Natural killer cell (primary cell): ENCODE measurements around the gene YLPM1. TPM values are rescaled to one million over a fixed set of nuclear protein-coding genes. Genes with fewer than 3 reads are reported as not detected.

ENCODE experiments used
- ATAC-seq, 3 donors: fragments of 150-1000 bp in 2 of 3; fragments of 200-7000 bp in 1 of 3; cut with Tn5 transposase; 1 replicate in 1 of 3; 2 replicates in 2 of 3; pipeline ENCODE4 v1.10.0; 2021; ENCODE audit warnings: mild to moderate bottlenecking in 2 of 3, moderate library complexity in 2 of 3
- DNase-seq, 2 donors: peaks; one replicate each; pipeline versions ENCODE4 v3.0.0 to v3.0.0-alpha.2; 2013 to 2021; ENCODE audit warnings: mixed read lengths in 1 of 2
- H3K27ac ChIP-seq: one replicate; pipeline ENCODE4 v1.5.1; 2013; ENCODE audit warnings: mild to moderate bottlenecking, low read length
- H3K27me3 ChIP-seq: one replicate; pipeline ENCODE4 v1.6.1; 2013; ENCODE audit warnings: low read length; ENCODE audit not compliant: control insufficient read depth, insufficient read depth
- H3K36me3 ChIP-seq: one replicate; pipeline ENCODE4 v1.6.1; 2013; ENCODE audit warnings: low read length; ENCODE audit not compliant: control insufficient read depth, insufficient read depth
- H3K4me1 ChIP-seq: one replicate; pipeline ENCODE4 v1.6.1; 2013; ENCODE audit warnings: low read length; ENCODE audit not compliant: control insufficient read depth, insufficient read depth
- H3K4me3 ChIP-seq: one replicate; pipeline ENCODE4 v1.5.1; 2013; ENCODE audit warnings: low read length
- H3K9me3 ChIP-seq: one replicate; pipeline ENCODE4 v1.6.1; 2013; ENCODE audit warnings: low read length; ENCODE audit not compliant: control insufficient read depth, insufficient read depth
- H3K27ac Mint-ChIP-seq, 2 donors: one replicate each; pipeline ENCODE4 v1.8.0; 2022; ENCODE audit warnings: mild to moderate bottlenecking in 2 of 2, mixed read lengths in 2 of 2, moderate library complexity in 1 of 2
- H3K27me3 Mint-ChIP-seq, 2 donors: one replicate each; pipeline ENCODE4 v1.8.0; 2022; ENCODE audit warnings: low read depth in 2 of 2, mixed read lengths in 2 of 2
- H3K36me3 Mint-ChIP-seq: one replicate; pipeline ENCODE4 v1.8.0; 2022; ENCODE audit warnings: mixed read lengths
- H3K4me1 Mint-ChIP-seq, 2 donors: one replicate each; pipeline ENCODE4 v1.8.0; 2022; ENCODE audit warnings: mixed read lengths in 2 of 2
- H3K4me3 Mint-ChIP-seq: one replicate; pipeline ENCODE4 v1.8.0; 2022; ENCODE audit warnings: mild to moderate bottlenecking, moderate library complexity, mixed read lengths
- H3K9me3 Mint-ChIP-seq, 2 donors: one replicate each; pipeline ENCODE4 v1.8.0; 2022; ENCODE audit warnings: mixed read lengths in 2 of 2
- WGBS: methylation state at CpG from one replicate; pipeline ENCODE4 v1.1.7; 2013; ENCODE audit warnings: missing lambda C conversion rate; ENCODE audit not compliant: insufficient coverage; 5-methylcytosine and 5-hydroxymethylcytosine counted together
- intact Hi-C: fragments of 100-400 bp; cut with micrococcal nuclease; formaldehyde crosslinking; loops from one replicate; pipeline ENCODE4 v1.14.2; 2022
- total RNA-seq, 4 donors: library from RNA; stranded (reverse); fragments of 120-200 nt in 1 of 4; gene quantifications; one replicate each; pipeline versions ENCODE4 v1.2.3 to v1.2.4, GENCODE V29; 2013 to 2022
- TF ChIP-seq, protein P1 (sequence below): fragments of 200-600 bp; IDR thresholded peaks from one replicate; pipeline ENCODE4 v1.8.0; 2022; ENCODE audit warnings: antibody characterized with exemption

Gene YLPM1
- total RNA-seq, 3 donors from 2014 or later (not counting 1 experiment from before 2014, with no cell fraction given): 86.1 to 101 (median 93.3) TPM

GRCh38 chr14:74864198-74864597 lies 101.1 kb downstream of the YLPM1 start:
- H3K36me3 Mint-ChIP-seq: no peaks in the 10 kb centered on the region
- Histone ChIP-seq H3K36me3 (no peaks in the 10 kb centered on the region), H3K27ac (no peak overlapping the region), H3K4me1 (peaks cover 19% of the 10 kb centered on the region), H3K4me3 (no peak overlapping the region), H3K9me3 (no peaks in the 10 kb centered on the region), H3K27me3 (no peaks in the 10 kb centered on the region)
- H3K4me3 Mint-ChIP-seq: no peak overlapping the region
- intact Hi-C loops: loop anchor here (10.0 kb wide), 1 partner anchor 141 kb away; the partner anchor contains the start of gene EIF2B2
- H3K27me3 Mint-ChIP-seq: no peaks in the 10 kb centered on the region
- H3K9me3 Mint-ChIP-seq: no peaks in the 10 kb centered on the region
- DNase-seq (no peak), ATAC-seq (no peak)
- 95% methylated on average over 6 of the region's 9 CpGs for WGBS
- TF ChIP-seq, protein P1, sequence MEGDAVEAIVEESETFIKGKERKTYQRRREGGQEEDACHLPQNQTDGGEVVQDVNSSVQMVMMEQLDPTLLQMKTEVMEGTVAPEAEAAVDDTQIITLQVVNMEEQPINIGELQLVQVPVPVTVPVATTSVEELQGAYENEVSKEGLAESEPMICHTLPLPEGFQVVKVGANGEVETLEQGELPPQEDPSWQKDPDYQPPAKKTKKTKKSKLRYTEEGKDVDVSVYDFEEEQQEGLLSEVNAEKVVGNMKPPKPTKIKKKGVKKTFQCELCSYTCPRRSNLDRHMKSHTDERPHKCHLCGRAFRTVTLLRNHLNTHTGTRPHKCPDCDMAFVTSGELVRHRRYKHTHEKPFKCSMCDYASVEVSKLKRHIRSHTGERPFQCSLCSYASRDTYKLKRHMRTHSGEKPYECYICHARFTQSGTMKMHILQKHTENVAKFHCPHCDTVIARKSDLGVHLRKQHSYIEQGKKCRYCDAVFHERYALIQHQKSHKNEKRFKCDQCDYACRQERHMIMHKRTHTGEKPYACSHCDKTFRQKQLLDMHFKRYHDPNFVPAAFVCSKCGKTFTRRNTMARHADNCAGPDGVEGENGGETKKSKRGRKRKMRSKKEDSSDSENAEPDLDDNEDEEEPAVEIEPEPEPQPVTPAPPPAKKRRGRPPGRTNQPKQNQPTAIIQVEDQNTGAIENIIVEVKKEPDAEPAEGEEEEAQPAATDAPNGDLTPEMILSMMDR: no peak
- no peak overlapping the region for H3K27ac Mint-ChIP-seq
- H3K4me1 Mint-ChIP-seq: peaks cover 22 to 27% of the 10 kb centered on the region in 2 donors

- ATAC-seq (no peak), DNase-seq (no peak)
- Histone ChIP-seq H3K36me3 (no peaks in the 10 kb centered on the region), H3K27ac (no peak overlapping the region), H3K27me3 (no peaks in the 10 kb centered on the region), H3K4me3 (no peak overlapping the region), H3K9me3 (no peaks in the 10 kb centered on the region), H3K4me1 (peaks cover 19% of the 10 kb centered on the region)
- H3K27ac Mint-ChIP-seq: no peak overlapping the region
- no peak overlapping the region for H3K4me3 Mint-ChIP-seq
- intact Hi-C loops: loop anchor here (10.0 kb wide), 1 partner anchor 140 kb away; the partner anchor contains the start of gene EIF2B2
- peaks cover 22 to 27% of the 10 kb centered on the region in 2 donors for H3K4me1 Mint-ChIP-seq
- H3K27me3 Mint-ChIP-seq: no peaks in the 10 kb centered on the region
- TF ChIP-seq, protein P1: no peak
- no peaks in the 10 kb centered on the region for H3K9me3 Mint-ChIP-seq
- no peaks in the 10 kb centered on the region for H3K36me3 Mint-ChIP-seq
- WGBS: 100% methylated on average over 4 of the region's 5 CpGs
Measured at GRCh38 chr14:74865156-74865555, 102.0 kb downstream of the YLPM1 start.

DNA sequence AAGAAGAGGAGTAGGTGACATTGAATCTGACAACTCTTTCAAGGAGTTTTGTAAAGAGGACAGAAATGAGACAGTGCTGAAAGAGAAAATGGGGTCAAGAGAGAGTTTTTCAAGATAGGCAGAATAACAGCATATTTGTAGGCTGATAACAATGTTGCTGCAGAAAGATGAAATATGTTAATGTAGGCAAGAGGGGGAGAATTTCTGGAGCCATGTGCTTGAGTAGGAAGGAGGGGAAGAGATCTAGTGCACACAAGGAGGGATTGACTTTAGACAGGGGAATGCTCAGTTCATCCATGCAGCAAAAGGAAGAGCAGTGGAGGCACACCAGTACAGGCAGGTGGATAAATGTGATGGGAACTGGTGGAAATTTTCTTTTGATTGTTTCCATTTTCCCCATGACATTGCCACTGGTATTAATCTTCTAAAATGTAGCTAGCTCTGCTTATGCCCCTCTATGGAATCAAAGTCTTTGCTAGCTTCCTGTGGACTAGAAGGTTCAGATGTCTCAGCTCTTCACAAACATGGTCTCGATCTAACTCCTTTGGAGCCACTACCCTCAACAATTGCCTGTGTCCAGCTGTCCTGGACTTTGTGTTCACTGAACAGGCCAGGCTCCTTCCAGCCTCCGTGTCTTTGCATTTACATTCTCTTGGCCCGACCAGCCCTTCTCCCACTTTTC lies 103.7 kb downstream of the YLPM1 start:
- Mint-ChIP-seq H3K4me3 (peak overlapping the region; percentile 67), H3K27ac (peak overlapping the region; percentile 82), H3K4me1 (peaks cover 21 to 22% of the 10 kb centered on the region in 2 donors), H3K27me3 (no peaks in the 10 kb centered on the region), H3K36me3 (no peaks in the 10 kb centered on the region), H3K9me3 (no peaks in the 10 kb centered on the region)
- ATAC-seq (no peak), DNase-seq (peak in 1 of 2 donors; percentile 17)
- peak overlapping the region; percentile 69 for H3K27ac ChIP-seq
- no peaks in the 10 kb centered on the region for H3K36me3 ChIP-seq
- peaks cover 14% of the 10 kb centered on the region for H3K4me1 ChIP-seq
- no peak overlapping the region for H3K4me3 ChIP-seq
- intact Hi-C loops: loop anchor here (10.0 kb wide), 1 partner anchor 138 kb away; the partner anchor contains the start of gene EIF2B2
- H3K9me3 ChIP-seq: no peaks in the 10 kb centered on the region
- TF ChIP-seq, protein P1: no peak
- no peaks in the 10 kb centered on the region for H3K27me3 ChIP-seq
- WGBS: 91% methylated on average over 3 of the region's 3 CpGs
